Measurements from ENCODE around the gene APOL4.
A peak's percentile ranks its signal among the peaks of the same experiment; 100 is the strongest.
"Not testable (repeated sequence)": the region's sequence is repeated elsewhere in the genome, so short reads cannot be mapped to it uniquely, and the experiment has no call there.

Gene APOL4

DNA sequence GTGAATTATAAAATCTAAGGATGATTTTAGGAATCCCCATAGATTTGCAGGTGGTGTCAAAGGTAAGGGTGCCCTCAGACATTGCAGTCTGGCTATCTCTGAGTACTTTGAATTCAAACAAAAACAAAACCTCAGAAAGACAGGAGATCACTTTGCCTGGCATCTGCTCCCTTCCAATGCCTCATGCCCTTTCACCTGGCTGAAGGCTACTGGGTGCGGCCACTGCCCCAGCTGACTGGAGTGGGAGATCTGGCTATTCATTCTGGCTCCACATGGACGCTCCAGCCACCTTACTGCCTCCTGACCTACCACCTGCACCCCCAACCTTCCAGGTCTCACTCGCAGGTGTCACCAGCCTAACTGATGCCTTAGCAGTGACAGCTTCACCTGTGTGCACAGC lies 28.0 kb upstream of the APOL4 start:
- DNase-seq: not testable (repeated sequence)

DNA sequence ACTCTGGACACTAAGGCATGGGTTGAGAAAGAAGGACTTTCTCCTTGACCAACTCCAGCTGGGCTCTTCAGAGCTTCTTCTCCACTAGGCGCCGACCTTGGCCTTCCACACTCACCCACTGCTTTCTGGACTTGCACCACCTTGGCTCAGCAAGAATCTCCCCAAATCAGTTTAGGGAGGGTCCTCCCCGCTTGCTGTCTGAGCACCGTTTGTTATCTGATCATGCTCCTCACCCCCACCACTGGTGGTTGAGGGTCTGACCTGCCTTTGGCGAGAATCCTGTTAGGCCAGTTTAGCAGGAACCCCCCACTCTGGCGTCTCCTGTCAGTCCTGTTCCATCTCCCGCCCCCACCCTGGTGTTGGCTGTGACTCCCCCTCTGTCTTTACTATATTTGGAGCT lies 27.3 kb upstream of the APOL4 start:
- no peak for DNase-seq

DNA sequence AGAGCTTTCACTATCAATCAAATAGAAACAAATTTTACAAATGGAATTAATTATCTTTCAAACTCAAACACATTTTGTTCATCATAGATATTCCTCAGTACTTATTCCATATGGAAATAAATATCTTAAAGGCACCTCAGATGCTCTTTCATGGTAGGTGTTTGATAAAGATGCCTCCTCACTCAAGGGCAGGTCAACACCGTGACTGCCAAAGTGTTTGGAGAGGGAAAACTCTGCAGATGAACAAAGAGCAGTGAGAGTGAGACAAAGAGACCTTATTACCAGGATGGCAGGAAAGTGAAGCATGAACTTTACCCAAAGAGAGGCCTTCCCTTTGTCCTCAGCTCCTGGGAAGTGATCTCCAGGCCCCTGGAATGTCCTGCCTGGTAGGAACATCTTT lies 26.8 kb upstream of the APOL4 start:
- not testable (repeated sequence) for DNase-seq

DNA sequence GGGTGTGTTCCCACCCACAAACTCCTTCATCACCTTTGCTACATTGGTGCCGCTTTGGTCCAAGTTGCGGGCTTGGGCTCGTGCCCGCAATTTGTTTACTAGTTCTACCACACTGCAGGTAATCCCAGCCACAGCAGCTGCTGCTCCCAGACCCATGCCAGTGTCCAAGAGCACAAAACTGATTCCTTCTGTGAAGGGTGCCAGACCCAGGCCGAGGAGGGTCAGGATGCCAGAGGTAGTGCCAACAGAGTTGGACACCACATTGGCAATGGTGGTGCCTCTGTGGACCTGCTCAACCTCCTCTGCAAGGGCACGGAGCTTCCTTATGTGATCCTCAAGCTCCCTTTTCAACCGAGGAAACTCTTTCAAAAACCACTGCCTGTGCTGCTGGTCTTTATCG lies 26.2 kb upstream of the APOL4 start:
- no peak for DNase-seq

DNA sequence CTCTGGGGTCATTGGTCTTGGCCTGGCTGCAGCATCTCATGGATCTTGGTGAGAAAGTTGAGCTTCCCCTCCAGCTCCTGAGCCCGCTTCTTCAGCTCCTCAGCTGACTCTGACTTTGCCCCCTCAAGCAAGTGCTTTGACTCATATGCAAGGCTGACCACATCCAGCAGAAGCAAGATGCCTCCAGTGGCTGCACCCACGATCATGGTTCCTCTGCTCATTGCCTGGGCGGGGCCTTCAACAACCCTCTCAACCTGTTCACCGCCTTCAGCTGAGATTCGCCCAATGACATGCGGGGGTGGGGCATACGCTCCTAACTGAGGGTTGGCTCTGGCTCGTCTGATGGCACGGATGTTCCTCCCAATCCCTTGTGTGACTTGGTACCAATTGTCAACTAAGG lies 25.8 kb upstream of the APOL4 start:
- no peak for DNase-seq

DNA sequence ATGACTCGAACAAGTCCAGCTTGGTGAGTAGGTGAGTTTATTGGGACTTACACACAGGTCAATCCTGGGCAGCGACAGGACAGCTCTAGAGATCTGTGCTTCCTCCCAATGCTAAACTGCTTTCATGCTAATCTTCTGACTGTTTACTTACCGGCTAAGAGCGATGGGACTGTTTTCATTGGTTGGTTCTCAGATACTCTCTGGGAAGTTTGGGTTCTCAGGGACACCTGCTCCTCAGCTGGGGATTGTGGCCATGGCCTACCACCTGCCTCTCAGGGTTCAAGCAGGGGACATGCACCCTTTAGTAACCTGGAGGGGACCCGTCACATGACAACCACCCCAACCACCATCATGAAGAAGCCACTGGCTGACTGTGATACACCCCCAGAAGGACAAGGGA lies 24.6 kb upstream of the APOL4 start:
- DNase-seq: no peak

DNA sequence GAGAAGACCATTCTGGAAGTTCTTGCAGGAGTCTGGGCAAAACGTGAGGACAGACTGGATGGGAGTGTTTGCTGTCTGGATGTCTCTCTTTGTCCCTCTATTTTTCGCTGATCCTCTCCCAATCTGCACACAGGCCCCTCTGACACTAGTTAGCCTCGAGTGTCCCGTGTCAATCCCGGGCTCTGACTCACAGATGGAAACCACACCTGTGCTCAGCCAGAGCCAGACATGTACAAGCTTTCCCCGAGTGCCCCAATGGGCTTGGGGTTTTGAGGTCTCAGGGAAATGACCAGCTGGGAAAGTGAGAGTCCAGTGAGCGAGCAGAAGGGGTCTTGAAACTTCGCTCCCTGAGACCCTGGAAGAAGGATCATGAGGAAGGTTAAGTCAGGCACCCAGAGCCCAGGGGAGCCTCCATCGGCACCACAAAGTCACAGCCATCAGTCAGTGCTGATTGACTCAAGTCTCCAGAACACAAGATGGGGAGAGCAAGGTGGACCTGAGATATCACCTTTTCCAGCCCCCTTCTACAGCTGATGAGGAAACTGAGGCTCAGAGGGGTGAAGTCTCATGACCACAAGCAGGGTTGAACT lies 23.8 kb upstream of the APOL4 start:
- DNase-seq: no peak

DNA sequence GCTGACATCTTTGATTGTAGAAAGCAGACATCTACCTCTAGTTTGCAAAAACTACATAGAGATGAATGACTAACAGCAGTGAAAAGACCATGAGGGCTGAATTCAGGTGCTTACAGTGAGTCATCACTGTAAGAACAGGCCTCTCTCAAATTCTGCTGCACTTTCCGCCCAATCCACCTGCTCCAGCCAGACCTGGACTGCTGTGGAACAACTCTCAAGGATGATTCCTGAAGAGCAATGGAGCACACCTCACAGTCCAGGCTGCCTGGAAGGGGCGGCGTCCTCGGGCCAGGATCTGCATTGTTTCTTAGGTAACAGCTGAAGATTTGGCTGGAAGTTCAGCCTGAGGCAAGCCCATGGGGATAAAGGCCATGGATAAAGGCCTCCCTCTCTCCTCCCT lies 22.6 kb upstream of the APOL4 start:
- no peak for DNase-seq

DNA sequence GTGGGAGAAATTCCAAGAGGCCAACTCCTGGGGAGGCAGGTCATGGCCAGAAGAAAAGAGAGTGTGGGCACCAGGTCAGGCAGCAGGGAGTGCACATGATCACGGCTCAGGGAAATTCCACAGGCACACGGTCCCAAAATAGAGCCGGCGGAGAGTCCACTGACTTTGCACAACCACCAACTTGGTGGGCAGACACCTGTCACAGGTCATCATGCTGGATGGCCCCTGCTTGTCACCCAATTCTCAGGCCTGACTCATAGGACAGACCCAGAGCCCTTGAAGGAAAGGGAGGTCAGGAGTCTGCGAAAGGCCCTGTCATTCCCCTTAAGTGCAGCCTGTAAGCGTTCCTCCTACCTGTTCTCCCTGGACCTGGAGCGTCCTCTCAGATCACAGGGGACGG lies 21.9 kb upstream of the APOL4 start:
- DNase-seq: no peak

DNA sequence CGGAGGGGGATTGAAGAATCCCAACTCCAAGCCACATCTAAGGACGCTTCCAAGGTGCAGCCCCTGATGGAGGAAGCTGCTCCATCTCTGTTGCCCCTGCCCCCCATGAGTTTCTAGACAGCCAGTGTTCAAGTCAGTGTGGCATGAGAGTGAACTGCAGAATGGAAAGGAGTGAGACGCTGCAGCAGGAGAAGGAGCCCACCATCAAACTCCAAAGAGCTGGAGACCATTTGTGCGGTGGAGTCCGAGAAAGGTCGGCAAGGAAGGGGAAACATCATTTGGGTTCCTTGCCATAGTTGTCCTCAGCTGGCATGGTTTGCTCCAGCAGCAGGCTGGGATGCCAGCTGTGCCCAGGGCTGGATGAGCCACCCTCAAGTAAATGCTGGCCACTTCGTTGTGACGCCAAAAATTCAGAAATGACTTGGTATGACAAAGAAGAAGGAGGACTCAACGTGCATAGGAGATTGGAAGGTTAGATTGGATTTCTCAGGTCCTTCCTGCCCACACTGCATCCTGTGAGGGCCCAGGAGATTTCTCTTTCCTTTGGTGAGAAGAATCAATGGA lies 21.4 kb upstream of the APOL4 start:
- no peak for DNase-seq

DNA sequence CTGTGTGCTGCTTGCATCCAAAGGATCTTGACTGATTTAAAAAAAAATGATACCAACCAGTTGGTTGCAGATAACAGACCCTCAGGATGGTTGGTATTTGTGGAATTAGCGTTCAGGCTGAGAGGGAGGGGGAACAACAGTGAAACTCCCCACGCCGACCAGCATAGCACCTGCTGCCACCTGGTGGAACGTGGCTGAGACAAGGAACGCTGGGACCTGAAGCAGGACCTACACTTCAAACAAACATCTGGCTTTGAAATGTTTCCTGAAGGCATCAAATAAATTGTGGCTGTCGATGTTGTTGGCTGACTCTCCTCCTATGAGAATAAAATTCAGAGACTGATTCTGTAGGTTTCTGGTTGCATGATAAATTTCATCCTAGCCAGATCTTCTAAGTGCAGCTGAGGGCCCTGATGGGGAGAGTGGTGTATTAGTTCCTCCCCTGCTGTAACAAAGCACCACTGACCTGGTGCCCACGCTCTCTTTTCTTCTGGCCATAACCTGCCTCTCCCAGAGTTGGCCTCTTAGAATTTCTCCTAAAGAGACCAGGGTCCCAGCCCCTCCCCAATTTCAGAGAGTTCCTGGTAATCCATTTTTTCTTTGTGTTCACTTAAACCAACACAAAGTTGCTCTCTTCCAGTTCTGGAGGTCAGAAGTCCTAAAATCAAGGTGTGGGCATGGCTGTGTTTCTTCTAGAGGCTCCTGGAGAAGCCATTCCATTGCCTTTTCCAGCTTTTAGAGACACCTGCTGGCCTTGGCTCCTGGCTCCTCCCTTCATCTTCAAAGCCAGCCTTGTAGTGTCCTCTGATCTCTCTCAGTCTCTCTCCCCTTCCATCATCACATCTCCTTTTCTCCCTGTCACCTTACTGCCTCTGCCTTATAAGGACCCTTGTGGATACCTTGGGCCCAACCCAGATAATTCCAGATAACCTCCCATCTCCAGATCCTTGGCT lies 20.5 kb upstream of the APOL4 start:
- no peak for DNase-seq

DNA sequence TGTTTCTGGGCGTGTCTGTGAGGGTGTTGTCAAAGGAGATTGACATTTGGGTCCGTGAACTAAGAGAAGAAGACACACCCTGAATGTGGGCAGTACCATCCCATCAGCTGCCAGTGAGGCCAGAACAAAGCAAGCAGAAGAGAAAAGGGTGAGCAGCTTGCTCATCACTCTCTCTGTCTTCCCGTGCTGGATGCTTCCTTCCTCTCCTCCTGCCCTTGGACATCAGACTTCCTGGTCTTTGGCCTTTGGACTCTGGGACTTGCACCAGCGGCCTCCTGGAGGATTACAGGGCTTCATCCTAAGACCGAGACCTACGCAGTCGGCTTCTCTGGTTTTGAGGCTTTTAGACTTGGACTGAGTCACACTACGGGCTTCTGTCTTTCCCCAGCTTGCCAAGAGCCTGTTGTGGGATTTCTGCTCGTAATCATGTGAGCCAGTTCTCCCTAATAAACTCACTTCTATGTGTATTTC lies 18.9 kb upstream of the APOL4 start:
- peak; percentile 66 for DNase-seq

DNA sequence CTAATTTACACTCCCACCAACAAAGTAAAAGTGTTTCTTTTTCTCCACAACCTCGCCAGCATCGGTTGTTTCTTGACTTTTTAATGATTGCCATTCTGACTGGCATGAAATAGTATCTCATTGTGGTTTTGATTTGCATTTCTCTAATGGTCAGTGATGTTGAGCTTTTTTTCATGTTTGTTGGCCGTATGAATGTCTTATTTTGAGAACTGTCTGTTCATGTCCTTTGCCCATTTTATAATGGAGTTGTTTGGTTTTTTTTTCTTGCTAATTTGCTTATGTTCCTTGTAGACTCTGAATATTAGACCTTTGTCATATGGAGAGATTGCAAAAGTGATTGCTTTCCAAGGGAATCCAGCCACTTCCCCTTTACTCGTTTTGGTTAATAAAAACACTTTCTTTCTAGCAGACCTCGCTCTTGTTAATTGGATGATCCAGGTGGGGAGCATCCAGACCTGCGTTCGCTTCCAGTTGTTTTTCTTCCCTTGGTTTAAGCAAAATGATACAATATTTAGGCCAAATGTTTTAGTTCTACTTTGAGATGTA lies 17.1 kb upstream of the APOL4 start:
- no peak for DNase-seq

DNA sequence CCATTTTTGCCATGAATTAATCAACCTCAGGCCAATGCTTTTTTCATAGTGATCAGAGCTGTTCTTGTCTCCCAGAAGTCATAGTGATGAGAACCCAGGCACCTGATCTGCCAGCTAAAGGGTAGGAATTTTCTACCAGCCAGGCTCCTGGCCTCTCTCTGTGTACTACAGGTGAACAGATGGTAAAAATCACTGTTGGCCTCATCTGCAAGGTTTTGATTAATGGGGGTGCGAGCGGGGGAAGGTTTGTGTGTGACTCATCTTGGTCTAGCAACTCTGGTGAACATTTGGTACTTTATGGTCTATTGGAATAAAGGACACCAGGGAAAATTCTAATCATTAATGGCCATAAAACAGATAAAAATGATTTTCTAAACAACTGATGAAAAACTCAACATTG lies 14.4 kb upstream of the APOL4 start:
- DNase-seq: no peak

DNA sequence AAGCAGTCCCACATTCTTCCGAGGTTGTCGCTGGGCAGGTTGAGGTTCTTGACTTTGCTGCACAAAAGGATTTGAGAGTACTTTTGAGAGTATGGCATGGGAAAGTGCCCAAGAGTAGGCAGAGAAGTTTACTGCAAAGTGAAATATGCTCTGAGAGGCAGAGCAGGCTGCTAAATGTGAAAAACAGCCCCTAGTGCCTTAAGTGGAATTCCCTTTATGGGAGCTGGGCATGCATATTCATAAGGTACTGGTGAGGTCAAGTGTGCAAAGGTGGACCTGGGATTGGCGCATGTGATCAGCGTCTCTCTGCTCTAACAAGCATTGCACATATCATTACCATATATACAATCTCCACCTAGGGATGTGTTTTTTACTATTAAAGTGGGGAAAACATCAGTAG lies 12.0 kb upstream of the APOL4 start:
- no peak for DNase-seq

DNA sequence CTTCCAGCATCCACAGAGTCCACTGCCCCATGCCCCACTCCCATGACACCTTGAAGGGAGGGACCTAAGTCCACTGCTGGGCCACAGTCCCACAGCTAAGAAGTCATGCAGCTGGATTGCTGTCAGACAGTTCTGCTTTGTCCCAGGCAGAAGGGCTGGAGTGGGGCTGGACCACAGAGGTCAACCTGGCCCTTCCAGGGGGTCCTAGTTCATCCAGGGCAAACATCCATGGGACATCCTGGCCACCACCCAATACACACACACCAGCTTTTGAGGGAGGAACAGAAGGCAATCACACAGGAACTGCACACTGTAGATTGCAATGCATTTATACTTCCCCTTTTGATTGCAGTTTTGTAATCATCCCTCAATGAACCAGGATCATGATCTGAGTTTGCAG lies 11.3 kb upstream of the APOL4 start:
- DNase-seq: no peak

DNA sequence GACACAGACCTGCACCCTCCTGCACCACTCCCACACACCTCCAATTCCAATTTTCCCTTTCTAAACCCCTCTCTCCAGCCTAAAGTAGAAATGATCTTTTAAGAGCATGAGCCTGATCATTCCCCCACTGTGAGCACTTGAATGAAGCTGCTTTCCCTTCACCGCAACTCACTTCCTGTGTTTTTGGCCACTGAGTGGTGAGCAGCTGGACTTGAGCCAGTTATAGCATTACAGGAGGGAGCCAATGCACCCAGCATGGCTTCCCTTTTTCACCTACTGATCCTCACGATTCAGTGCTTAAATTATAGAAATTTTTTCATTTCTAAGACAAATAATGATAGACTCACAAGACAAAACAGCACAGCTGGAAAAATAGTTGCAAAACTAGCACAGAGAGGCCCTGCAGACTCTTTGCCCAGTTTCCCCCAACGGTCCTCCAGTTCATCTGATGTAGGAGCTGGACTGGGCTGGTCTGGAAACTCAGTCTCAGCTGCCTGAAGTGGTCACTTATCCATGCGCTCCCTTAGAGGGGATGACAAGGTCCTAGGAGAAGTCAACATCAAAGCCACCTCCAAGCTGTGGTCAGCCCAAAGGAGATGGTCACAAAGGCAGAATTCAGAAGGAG lies 9.7 kb upstream of the APOL4 start:
- DNase-seq: no peak

DNA sequence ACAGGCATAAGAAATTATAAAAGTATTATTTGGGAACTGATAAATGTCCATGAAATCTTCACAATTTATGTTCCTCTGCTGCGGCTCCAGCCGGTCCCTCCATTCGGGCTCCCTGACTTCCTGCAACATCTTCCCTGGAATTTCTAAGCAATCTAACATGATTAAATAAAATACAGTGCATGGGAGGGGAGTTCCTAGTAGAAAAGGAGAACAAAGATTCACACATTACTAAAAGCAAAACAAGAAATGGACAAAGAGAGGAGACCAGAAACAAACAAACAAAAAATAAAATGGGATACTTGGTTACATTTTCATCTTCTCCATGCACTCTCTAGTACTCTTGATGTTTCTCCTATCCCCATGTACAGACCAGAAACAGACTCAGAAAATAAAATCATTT lies 8.6 kb upstream of the APOL4 start:
- no peak for DNase-seq

DNA sequence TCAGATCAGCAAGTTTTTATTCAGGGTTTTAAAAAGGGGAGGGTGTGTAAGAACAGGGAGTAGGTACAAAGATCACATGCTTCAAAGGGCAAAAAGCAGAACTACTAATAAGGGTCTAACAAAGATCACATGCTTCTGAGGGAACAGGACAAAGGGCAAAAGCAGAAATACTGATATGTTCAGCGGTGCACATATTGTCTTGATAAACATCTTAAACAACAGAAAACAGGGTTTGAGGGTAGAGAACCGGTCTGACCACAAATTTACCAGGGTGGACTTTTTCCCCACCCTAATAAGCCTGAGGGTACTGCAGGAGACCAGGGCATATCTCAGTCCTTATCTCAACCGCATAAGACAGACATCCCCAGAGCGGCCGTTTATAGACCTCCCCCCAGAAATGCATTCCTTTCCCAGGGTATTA lies 7.9 kb upstream of the APOL4 start:
- DNase-seq: not testable (repeated sequence)

DNA sequence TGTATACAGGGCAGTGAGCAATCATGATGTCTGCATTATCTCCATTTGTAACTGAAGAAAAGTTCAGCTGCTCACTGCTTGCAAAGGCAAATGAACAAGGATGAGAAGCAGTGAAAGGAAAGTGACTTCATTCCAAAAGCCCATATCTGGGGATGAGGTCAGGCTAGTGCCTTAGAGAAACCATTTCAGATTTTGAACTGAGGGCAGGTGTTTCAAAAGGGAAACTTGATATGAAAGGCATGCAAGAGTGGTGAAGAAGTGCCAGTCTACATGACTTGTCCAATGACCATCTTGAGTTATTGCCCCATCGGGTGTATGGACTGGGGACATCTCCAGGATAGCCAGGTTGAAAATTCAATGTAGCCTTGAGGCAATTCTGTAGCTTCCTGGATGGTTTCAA lies 7.3 kb upstream of the APOL4 start:
- no peak for DNase-seq

DNA sequence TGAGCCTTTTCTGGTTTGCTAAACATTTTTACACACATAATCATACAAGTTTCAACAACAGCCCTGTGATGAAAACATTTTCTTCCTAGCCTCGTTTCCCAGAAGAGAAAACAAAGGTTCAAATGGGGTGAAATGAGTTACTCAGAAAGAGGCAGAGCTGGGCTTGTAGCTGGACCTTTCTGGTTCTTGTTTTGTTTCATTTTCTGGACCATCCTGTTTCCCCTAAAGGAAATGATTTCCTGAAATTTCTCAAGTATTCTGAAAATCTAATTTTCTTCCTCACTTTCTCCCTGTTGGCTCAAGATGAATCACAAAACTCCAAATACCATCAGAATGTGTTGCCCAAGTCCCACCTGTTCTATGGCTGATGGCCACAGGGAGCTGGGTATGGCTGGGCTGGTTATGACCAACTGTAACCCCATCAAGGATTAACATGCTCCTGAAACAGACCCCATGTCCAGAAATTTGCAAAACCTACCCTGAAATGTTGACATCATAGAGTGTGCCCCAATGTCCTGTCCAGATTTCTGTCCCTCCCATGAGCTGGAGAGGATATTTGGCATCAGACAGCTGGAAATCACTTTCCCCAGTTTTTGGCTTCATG lies 6.7 kb upstream of the APOL4 start:
- DNase-seq: no peak

DNA sequence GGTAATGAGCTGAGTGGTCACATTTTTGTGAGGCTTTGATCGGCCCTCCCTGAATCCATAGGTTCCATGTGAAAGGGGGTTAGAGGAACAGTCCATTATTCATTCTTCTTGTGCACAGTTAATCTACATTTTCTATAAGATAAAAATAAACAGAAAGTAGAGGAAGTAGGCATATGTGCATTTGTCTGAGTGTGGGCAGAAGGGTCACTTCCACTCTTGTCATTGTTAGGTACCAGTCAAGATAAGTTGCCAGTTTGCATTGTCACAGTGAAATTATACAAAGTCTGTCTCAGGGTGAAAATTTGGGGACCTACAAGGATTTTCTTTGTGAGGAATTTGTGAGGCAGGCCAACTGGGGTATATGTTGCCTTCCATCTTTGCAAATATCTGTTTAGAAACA lies 4.6 kb upstream of the APOL4 start:
- no peak for DNase-seq

DNA sequence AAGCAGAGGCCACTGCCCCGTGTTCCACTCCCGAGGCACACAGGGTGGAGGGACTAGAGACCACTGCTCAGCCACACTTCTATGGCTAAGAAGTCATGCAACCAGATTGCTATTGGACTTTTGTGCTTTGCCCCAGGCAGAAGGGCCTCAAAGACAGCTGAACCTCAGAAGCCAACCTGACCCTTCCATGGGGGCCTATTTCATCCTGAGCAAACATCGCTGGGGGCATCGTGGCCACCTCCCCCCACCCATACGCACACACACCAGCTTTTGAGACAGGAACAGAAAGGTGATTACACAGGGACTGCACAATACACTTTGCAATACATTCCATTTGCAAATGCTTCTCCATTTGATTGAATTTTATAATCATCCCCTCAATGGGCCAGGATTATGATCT lies 4.0 kb upstream of the APOL4 start:
- DNase-seq: not testable (repeated sequence)
